ENCODE measurements around the gene RPL13.
"Not testable (repeated sequence)": the region's sequence is repeated elsewhere in the genome, so short reads cannot be mapped to it uniquely, and the experiment has no call there.

The RPL13 gene

GRCh38 chr16:89577055-89577759 lies 16.7 kb downstream of the RPL13 start:
- DNase-seq = no peak

DNA sequence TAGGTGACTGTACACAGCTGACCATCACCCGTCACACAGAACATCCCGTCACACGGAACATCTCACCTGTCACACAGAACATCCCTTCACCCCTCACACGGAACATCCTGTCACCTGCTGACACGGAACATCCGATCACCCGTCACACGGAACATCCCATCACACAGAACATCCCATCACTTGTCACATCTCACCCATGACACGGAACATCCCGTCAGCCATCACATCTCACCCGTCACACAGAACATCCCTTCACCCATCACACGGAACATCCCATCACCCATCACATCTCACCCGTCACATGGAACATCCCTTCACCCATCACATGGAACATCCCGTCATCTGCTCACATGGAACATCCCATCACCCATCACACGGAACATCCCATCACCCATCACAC lies 18.9 kb downstream of the RPL13 start:
- DNase-seq = no peak

DNA sequence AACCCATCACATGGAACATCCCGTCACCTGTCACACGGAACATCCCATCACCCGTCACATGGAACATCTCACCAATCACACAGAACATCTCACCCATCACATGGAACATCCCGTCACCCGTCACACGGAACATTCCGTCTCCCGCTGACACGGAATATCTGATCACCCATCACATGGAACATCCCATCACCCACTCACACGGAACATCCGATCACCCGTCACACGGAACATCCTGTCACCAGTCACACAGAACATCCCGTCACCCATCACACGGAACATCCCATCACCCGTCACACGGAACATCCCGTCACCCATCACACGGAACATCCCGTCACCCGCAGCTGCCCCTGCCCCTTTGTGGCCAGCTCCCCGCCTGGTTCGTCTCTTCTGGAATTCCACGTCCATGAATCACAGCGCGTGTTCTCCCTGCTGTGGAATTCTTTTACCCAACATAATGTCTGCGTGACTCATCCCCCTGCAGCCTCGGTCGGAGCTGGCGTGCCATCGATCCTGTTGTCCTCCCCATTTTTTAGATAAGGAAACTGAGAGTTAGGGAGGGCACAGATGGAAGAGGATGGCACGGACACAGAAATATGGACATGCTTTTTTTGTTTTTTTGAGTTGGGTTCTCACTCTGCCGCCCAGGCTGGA lies 20.7 kb downstream of the RPL13 start:
- no peak for DNase-seq

- DNase-seq = no peak
Observed at GRCh38 chr16:89581861-89582563, 21.5 kb downstream of the RPL13 start.

- DNase-seq = no peak
Observed at GRCh38 chr16:89582614-89583196, 22.2 kb downstream of the RPL13 start.

- no peak for DNase-seq
Observed at GRCh38 chr16:89583197-89583894, 22.9 kb downstream of the RPL13 start.

- no peak for DNase-seq
Observed at GRCh38 chr16:89583895-89584644, 23.6 kb downstream of the RPL13 start.

DNA sequence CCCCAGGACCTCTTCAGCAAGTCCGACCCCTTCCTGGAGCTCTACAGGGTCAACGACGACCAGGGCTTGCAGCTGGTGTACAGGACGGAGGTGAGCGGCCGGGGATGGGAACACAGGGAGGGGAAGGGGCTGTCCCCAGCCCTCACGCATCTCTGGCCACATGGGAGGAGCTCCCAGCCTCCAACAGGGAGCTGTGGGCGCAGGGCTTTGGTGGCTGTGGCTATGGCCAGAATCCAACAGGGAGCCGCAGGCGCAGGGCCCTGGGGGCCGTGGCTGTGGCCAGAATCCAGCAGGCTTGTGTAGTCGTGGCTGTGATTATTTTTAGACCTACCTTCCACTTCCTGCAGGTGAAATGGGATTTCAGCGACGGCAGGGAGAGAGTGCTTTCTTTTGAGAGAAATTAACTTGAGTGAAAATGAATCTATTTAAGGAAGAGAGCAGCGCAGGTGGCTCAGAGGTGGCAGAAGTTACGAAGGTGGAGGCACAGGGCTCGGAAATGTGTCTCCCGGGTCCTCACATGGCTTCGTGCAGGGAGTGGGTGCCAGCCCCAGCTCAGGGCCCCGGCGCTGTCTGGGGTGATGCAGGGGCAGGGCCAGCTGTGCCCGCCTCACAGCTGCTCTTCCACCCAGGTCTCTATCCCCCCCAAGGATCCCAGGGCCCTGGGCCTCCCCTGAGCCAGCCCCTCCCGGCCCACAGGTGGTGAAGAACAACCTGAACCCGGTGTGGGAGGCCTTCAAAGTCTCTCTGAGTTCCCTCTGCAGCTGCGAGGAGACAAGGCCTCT lies 24.5 kb downstream of the RPL13 start:
- DNase-seq = no peak

- DNase-seq = no peak
Observed at GRCh38 chr16:89586218-89586617, 25.7 kb downstream of the RPL13 start.

GRCh38 chr16:89586853-89587252 lies 26.4 kb downstream of the RPL13 start:
- DNase-seq = no peak

DNA sequence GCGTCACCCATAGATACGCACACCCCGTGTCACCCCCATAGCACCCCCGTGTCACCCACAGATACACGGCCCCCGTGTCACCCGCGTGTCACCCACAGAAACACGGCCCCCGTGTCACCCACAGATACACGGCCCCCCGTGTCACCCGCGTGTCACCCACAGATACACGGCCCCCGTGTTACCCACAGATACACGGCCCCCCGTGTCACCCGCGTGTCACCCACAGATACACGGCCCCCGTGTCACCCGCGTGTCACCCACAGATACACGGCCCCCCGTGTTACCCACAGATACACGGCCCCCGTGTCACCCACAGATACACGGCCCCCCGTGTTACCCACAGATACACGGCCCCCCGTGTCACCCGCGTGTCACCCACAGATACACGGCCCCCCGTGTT lies 27.2 kb downstream of the RPL13 start:
- DNase-seq = not testable (repeated sequence)

GRCh38 chr16:89588413-89589109 lies 28.1 kb downstream of the RPL13 start:
- no peak for DNase-seq

DNA sequence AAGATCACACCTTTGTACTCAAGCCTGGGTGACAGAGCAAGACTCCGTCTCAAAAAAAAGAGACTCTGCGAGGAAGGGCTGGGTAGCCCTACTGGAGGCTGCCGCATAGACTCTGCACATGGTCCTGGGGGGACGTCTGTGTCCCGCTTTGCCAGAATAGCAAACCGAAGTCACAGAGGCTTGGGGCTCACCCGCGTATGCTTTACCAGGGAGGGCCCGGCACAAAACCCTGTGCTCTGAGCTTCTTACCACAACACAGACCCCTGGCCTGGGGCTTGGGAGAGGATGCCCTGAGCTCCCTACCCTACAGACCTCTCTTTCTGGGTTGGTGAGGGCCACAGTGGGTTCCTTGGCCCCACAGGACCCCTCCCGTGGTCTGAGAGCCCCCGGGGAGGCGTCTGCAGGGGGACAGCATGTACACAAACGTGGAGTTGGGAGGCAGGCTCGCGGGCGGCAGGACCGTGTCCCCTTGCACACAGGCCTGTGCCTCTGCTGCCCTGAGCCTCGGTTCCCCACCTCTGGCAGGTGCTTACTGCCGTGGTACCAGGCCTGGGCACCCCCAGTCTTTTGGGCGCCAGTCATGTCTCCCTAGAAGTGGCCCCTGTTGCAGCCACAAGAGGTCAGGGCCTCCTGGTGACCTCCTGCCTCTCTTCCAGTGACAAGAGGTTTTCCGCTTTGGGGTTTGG lies 28.9 kb downstream of the RPL13 start:
- no peak for DNase-seq

DNA sequence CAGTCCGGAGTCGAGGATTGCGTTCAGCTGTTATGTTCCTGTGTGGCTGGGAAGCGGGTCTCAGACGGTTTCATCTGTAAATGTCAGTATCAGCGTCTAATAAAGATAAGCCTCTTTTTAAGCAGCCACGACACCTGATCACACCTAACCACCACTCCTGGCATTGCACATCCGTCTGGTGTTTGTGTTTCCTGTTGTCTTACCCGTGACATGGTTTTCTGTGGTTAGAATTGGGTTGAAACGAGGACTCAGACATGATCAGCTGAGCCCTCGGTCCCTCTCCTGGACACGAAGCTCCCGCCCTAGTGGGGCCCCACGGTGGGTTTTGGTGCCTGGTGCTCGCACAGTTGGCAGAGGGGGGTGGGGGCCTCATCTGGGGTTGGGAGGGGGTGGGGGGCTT lies 33.4 kb downstream of the RPL13 start:
- DNase-seq = no peak

GRCh38 chr16:89595330-89596060 lies 35.0 kb downstream of the RPL13 start:
- no peak for DNase-seq

- DNase-seq = no peak
Observed at GRCh38 chr16:89596061-89596689, 35.7 kb downstream of the RPL13 start.

DNA sequence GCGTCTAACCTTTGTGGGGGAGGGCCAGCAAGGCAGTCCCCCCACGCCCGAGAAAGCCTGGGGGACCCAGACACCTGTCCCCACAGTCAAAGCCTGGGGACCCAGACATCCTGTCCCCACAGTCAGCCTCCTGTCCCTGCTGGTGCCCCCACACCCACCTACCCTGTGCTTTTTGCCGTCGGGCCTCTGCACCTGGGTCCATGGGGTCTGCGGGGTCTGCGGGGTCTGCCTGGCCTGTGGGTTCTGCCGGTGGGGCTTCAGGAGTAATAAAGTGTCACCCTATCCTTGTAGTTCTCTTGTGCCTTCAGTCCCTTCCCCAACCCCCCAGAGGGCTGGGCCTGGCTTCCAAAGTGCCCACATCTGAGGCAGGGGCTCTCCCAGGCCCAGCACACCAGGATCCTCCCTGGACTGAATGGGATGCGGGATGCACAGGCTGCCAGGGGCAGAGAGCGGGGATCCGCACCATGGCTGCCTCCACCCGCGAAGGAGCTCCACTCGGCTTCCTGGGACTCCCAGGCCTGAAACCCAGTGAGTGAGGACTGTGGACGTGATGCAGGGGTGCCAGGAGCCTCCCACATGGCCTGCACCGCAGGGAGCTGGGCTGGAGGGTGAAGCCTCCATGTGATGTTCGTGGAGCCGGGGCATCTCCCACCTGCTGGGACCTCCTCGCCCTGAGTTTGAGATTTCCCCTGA lies 36.6 kb downstream of the RPL13 start:
- no peak for DNase-seq

GRCh38 chr16:89598199-89598598 lies 37.7 kb downstream of the RPL13 start:
- peak in 1 of 3 experiments; percentile 34 for DNase-seq
